GM18505 (cell line): ENCODE data around the gene SOD3.

Experiments used
- ATAC-seq: cut with Tn5 transposase; IDR thresholded peaks from one replicate; pipeline ENCODE4 v1.9.1; 2021; ENCODE audit not compliant: unreplicated experiment
- POLR2A ChIP-seq: IDR thresholded peaks from 4 replicates; pipeline ENCODE4 v1.6.1; 2011; ENCODE audit warnings: borderline replicate concordance; ENCODE audit not compliant: insufficient read depth, insufficient read length; ENCODE audit errors: extremely low read depth

The SOD3 gene

GRCh38 chr4:24768604-24769003 is 26.8 kb upstream of the SOD3 start:
- ATAC-seq: peak; percentile 81
- TF ChIP-seq POLR2A: no peak

- TF ChIP-seq POLR2A: no peak
- peak; percentile 9 for ATAC-seq
These were observed 25.8 kb upstream of the SOD3 start for GRCh38 chr4:24769571-24769970.

GRCh38 chr4:24770032-24770584 is 25.3 kb upstream of the SOD3 start:
- TF ChIP-seq POLR2A: no peak
- ATAC-seq: peak; percentile 69

DNA sequence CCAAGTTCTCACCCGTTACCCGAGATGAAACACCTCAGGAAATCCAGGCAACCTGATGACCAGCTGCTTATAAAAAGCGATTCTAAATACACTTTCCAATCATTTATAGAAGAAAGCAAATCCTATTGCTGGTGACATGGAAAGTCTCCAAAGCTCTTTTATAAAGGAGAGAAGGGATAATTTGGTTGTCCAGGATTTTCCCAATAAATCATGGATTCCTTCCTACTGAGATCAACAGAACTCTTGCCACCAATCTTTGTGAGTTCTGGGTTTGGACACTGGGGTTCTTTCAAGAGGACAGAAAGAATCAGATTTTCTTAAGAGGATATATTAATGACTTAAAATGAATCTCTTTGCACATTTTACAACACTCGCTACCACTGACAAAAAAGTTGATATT is 24.7 kb upstream of the SOD3 start:
- ATAC-seq: no peak
- TF ChIP-seq POLR2A: no peak

GRCh38 chr4:24771241-24771640 is 24.1 kb upstream of the SOD3 start:
- no peak for TF ChIP-seq POLR2A
- ATAC-seq: no peak

- TF ChIP-seq POLR2A: no peak
- ATAC-seq: no peak
These were observed 23.2 kb upstream of the SOD3 start for GRCh38 chr4:24772061-24772705.

GRCh38 chr4:24772952-24773351 is 22.4 kb upstream of the SOD3 start:
- no peak for ATAC-seq
- TF ChIP-seq POLR2A: no peak

DNA sequence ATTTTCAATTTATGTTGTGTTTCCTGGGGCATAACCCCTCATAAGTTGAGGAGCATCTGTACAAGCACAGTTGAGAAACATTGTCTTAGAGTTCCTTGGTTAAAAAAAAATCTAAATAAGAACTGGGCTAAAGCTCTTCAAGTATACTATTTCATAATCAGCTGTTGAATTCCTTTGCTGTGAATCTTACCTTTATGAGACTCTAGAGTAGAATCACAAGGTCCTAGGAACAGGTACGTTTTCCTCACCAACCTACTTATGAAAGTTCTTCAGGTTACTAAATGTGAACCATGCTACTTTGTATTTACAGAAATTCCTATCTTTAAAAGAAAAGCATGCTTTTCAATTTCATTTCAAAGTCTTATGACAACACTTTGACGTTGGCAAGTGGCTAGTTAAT is 20.9 kb upstream of the SOD3 start:
- no peak for ATAC-seq
- no peak for TF ChIP-seq POLR2A

GRCh38 chr4:24775032-24775605 is 20.3 kb upstream of the SOD3 start:
- no peak for TF ChIP-seq POLR2A
- ATAC-seq: no peak

DNA sequence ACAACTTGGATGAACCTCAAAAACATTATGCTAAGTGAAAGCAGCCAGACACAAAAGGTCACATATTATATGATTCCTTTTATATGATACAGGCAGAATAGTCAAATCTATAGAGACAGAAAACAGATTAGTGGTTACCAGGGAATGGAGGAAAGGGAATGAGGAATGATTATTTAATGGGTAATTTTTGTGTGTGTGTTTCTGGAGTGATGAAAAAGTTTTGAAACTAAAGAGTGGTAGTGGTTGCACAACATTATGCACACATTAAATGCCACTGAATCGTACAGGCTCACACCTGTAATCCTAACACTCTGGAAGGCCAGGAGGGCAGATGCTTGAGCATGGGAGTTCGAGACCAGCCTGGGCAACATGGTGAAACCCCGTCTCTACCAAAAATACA is 19.6 kb upstream of the SOD3 start:
- no peak for ATAC-seq
- TF ChIP-seq POLR2A: no peak

DNA sequence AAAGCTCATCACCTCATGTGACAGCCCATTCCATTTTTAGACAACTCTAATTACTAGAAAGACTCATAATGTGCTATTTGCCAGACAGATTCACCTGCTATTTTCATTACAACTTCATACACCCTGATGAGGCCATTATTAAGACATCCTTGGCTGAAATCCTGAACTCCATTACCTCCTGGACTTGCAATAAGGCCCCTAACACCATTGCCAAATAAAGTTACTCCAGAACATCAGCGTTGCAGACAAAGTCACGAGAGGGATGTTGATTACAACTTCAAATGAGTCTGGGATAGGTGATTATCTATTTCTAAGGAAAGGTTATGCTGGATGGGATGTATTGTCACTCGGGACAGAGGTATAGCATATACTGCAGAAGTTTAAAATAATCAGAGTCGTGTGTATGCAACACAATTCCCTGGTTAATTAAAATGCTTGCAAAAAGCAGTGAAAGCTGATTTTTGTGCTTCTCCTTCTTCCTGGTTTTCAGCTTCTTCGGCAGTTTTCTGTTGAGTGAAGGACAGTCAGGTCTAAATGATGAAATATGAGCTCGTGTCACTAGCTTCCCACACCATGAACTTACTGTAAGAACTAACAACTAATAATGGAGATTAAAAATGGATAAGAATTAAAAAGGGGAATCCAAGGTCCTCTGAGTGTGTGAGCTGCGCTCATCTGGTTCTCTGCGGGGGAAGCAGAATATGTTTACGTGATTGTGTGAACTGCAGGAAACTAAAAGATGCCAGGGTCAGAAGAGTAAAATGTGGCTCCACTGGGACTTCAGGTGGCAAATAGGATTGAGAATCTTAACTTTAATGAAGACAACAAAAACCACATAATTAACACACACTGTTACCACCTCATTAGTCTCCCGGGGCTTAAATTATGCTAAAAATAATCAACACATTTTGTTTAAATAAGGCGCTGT is 17.6 kb upstream of the SOD3 start:
- TF ChIP-seq POLR2A: no peak
- no peak for ATAC-seq

DNA sequence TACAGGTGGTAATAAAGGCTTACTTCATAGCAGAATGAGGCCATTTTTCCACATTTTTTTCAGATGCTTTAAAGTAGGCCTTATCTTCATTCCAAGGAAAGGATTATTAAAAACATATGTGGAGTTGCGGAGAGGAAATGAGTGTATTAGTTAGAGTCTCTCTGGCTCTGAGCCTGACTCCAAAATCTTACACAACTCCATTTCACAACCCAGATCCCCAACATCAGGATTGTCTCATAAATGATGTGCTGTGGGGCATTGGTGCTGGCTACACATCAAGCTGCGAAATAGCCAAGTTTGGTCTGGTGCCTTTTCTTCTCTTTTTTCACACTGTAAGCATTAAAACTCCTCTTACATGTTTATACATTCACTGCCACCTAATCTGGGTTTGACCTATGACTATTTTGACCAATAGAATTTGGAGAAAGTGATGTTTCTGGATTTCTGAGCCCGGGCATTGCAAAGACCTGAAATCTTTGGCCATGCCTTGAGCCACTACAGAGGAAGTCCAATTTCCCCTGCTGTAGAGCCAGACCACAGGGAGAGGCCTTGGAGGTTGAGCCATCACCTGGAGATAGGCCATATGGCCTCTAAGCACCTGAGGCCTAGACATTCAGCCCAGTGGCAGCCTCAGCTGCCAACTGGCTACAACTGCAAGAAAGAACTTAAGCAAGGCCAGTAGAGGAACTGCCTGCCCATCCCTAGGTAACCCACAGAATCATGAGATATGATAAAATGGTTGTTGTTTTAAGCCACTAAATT is 16.7 kb upstream of the SOD3 start:
- no peak for ATAC-seq
- no peak for TF ChIP-seq POLR2A
